H1 (cell line): ENCODE results near the gene PAK6. TPM values are rescaled to one million over a fixed set of nuclear protein-coding genes. Genes with fewer than 3 reads are reported as not detected.

Source experiments
- JUN ChIP-seq: IDR thresholded peaks from 2 replicates; pipeline ENCODE4 v1.6.1; 2011; ENCODE audit warnings: low read depth, mild to moderate bottlenecking, improper control_type of control experiment, low read length
- polyA plus RNA-seq, 7 experiments: library from polyadenylated mRNA; depleted of rRNA in 3 of 7; stranded (reverse) in 5 of 7; unstranded in 2 of 7; fragments of >200 nt in 5 of 7; fragments of 200-250 nt in 2 of 7; gene quantifications; 1 replicate in 5 of 7; 2 replicates in 1 of 7; 4 replicates in 1 of 7; pipeline versions ENCODE4 v1.2.1 to v1.2.3, GENCODE V29; 2011 to 2013; ENCODE audit warnings: missing spikeins in 2 of 7, mixed read lengths in 2 of 7
- total RNA-seq: library from RNA; stranded (reverse); fragmentation: NEBNext Ultra II Directional; extraction: Animal tissue kit (Norgen Biotek cat#: 25700); gene quantifications from 2 replicates; pipeline ENCODE4 v1.2.1, GENCODE V29; 2021

Gene PAK6
- total and polyA plus RNA-seq, 2 of the 8 experiments (the other 6 are each of a cell fraction or from before 2014, with no cell fraction given): 6.9 to 9.4 TPM

- no peak for TF ChIP-seq JUN
Measured at GRCh38 chr15:40197434-40197833, 41.4 kb upstream of the PAK6 start (continued).
